Testis (tissue), 2 donors: ENCODE results near the gene RCOR1.

ENCODE experiments used
- POLR2A ChIP-seq: fragments of 450-650 bp; IDR thresholded peaks from one replicate; pipeline ENCODE4 v1.6.1; 2017; ENCODE audit warnings: antibody characterized with exemption, mild to moderate bottlenecking, moderate library complexity
- TF ChIP-seq, protein P1 (sequence below), 3 experiments: fragments of 450-650 bp in 2 of 3; fragments of 200-600 bp in 1 of 3; sonication (generic) in 1 of 3; IDR thresholded peaks; one replicate each; pipeline ENCODE4 v1.5.1; 2016 to 2019; ENCODE audit warnings: antibody characterized with exemption in 3 of 3, mild to moderate bottlenecking in 2 of 3, moderate library complexity in 1 of 3

DNA sequence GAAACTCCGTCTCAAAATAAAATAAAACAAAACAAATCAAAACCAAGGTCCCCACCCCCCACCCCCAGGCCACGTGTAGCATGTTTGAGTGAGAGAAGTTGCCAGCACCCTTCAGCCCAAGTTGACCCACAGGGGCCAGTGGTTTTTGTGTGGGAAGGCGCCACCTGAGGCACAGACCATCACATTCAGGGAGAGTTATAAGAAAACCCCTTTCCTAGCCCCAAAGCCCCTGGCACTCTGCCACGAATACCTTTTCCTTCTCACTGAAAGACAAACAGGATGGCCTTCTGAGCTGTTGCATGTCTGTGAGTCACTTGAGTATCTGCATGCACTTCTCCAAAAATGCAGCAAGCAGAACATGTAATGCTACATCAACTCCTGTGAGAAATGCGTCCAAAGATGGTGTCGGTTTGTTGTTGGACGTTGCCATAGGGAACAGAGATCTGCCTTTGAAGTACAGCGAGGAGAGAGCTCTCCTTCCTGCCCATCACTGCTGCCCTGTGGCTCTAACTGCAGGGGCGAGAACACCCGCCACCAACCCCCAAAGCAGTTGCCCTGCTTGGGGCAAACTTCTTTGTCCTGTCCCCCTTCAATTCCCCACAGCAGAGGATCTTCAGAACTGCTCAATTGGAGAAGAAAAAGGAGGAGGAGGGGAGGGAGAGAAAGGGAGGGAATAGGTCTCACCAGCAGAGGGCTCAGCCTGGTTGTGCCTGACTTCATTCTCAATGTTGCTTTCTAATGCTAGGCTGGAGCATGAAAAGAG lies 182.1 kb downstream of the RCOR1 start:
- TF ChIP-seq, protein P1, sequence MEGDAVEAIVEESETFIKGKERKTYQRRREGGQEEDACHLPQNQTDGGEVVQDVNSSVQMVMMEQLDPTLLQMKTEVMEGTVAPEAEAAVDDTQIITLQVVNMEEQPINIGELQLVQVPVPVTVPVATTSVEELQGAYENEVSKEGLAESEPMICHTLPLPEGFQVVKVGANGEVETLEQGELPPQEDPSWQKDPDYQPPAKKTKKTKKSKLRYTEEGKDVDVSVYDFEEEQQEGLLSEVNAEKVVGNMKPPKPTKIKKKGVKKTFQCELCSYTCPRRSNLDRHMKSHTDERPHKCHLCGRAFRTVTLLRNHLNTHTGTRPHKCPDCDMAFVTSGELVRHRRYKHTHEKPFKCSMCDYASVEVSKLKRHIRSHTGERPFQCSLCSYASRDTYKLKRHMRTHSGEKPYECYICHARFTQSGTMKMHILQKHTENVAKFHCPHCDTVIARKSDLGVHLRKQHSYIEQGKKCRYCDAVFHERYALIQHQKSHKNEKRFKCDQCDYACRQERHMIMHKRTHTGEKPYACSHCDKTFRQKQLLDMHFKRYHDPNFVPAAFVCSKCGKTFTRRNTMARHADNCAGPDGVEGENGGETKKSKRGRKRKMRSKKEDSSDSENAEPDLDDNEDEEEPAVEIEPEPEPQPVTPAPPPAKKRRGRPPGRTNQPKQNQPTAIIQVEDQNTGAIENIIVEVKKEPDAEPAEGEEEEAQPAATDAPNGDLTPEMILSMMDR (IDR thresholded peaks at IDR 0.05): peak; percentile 51 to 68 (median 63)
- no peak for TF ChIP-seq POLR2A
